Measurements from ENCODE around the gene GRIK4.

GRIK4 gene

DNA sequence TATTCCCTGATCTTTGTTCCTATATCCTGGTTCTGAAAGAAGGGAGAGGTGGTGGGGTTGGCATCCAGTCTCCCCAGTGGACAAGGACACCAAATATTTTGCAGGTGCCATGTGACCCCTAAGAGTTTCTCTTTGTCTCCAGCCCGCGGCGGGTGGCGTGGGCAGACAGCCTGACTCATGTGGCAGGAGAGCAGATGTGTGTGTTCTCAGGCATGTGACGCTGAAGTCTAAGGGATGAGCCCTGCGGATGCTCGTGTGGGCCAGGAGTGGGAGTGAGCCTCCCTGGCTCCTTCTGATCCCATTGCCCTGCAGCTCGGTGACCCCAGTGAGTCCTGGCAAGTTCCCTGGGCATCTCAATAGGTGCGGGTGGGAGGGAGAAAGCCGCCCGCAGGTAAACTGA, 417.5 kb downstream of the GRIK4 start:
- no peak for DNase-seq

GRCh38 chr11:120929664-120930154, 418.2 kb downstream of the GRIK4 start:
- peak; percentile 72 for DNase-seq

GRCh38 chr11:120931057-120931779, 419.7 kb downstream of the GRIK4 start:
- DNase-seq, result no peak

DNA sequence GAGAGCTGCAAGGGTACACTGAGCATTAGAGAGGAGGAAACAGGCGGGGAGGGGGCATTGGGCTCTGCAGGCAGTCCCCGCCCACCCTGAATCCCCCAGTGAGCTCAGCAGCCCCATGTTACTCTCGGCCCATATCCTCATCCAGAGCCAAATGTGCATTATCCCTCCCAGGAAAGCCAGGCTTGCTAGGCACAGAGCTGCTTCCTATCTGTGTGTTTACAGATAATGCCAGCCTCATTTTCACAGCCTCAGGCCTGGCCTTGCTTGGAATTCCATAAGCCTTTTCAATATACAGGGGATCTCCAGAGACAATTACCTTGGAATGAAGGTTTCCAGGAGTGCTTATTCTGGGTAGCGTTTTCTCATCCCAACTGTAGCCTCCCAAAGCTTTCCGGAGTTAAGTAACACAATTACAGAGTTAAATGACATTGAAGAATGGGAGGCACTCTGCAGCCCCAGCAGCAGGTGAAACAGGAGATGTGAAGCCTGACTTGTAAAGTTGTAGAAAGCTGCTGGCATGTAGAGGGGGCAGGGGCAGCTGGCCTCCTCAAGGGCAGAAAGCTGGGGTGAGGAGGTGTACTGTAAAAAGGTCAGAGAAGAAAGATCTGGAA, 420.9 kb downstream of the GRIK4 start:
- DNase-seq, result no peak

- DNase-seq, result no peak
Measured at GRCh38 chr11:120936356-120936755, 424.8 kb downstream of the GRIK4 start.

GRCh38 chr11:120937501-120937900, 426.0 kb downstream of the GRIK4 start:
- no peak for DNase-seq

GRCh38 chr11:120938260-120938659, 426.7 kb downstream of the GRIK4 start:
- DNase-seq, result no peak

DNA sequence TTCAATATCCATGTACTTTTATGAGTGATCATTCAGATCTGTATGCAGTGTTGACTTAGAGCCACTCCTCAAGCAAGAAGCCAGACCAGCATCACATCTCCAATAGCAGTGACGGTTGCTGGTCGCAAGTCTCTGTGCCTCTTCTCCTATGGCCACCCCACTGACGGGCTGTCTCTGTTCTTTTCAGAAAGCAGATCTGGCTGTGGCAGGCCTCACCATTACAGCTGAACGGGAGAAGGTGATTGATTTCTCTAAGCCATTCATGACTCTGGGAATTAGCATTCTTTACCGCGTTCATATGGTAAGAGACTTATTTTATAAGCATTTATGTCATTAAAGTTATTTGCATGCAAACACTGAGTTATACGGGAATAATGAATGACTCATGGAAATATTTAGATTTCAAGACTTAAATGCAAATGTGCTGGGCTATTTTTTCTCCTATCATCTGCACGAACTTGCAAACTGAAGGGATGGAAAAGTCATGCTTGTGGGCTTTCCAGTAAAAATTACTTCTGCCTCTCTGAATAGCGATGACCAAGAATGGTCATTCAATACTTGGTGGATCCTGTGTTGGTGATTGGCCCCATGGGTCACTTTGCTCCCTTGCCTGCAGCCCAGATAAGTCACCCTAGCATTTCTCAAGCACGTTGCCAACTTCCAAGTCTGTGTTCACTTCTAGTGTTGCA, 428.8 kb downstream of the GRIK4 start:
- no peak for DNase-seq

GRCh38 chr11:120941000-120941399, 429.5 kb downstream of the GRIK4 start:
- no peak for DNase-seq

GRCh38 chr11:120942701-120943100, 431.2 kb downstream of the GRIK4 start:
- DNase-seq, result no peak

GRCh38 chr11:120945042-120945441, 433.5 kb downstream of the GRIK4 start:
- DNase-seq, result no peak

- DNase-seq, result no peak
Measured at GRCh38 chr11:120950880-120951279, 439.3 kb downstream of the GRIK4 start.

GRCh38 chr11:120952461-120953434, 441.2 kb downstream of the GRIK4 start:
- DNase-seq, result peak; percentile 82

DNA sequence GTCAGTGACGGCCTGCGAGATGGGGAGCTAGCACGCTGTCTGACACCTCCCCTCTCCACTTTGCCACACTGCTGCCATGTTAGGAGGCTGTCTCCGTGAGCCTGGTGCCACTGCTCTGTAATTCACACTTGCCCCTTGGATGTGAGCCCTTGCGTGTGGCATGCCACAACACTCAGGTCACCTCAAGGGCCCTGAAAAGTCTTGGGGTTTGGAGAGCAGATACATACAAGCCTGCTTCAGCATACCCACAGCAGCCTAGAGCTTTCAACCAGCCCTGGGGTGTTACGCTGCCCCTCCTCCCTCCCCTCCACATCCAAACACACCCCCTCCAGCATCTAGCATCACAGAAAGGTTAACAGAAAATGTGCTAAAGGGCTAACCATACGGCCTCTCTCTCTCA, 442.8 kb downstream of the GRIK4 start:
- DNase-seq, result no peak

DNA sequence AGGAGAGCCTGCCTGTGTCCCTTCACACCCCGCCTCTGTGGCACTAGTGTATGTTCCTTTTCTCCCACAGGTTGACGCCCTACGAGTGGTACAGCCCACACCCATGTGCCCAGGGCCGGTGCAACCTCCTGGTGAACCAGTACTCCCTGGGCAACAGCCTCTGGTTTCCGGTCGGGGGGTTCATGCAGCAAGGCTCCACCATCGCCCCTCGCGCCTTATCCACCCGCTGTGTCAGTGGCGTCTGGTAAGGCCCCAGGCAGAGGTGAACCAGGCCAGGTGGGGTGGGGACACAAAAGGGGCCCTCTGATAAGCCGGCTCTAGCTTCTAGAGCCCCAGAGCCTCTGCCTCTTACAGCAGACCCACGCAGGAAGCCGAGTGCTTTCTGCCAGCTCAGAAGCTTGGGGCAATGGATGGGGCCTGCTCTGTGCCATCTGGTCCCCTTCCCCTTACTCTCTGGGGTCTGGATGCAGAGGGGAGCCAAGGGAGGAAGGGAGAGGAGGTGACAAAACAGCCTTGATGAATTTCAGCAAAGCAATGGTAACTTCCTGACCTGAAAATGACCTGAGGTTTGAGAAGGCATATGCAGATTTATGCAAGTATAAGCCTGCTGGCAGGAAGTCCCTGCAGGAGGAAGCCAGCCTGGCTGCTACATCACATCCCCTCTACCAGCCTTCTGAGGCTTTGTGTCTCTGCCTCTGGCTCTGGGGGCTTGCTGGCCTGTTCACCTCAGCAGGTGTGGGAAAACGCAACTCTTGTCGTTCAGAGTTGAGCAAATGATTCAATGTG, 445.4 kb downstream of the GRIK4 start:
- no peak for DNase-seq

DNA sequence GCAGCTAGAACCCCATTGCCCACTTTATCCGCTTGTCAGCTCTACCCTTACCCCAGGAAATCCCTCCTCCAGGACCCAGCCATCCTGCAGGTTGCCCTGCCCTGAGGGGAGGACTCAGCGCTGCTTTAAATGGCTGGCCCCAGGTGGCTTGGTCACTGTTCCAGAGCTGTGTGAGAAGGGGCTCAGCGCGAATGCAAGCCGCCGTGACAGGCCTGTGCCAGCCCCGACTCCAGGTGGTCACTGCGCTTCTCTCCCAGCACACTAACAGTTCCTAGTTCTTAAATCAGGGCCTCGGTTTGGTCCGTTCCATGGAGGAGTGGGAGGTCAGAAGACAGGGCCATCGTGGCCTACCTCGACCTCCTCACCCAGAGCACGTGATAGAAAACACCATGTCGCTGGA, 446.6 kb downstream of the GRIK4 start:
- no peak for DNase-seq

GRCh38 chr11:120959189-120959588, 447.6 kb downstream of the GRIK4 start:
- no peak for DNase-seq

DNA sequence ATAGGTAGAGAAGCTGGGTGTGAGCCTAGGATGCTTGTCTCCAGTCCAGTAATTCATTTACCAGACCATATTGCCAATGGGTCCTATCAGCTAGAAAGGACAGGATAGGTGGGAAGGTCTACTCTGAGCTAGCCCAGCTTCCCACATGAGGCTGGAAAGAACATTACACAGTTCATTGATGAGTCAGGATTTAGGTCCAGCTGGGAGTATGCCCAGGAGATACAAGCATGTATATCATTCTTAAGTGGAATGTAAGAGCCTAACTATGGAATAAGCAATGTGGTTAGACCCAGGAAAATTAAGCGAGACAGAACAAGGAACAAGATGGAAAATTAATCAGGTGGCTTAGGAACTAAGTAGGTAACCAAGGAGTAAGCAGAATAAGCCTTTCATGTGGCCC, 453.3 kb downstream of the GRIK4 start:
- DNase-seq, result no peak

DNA sequence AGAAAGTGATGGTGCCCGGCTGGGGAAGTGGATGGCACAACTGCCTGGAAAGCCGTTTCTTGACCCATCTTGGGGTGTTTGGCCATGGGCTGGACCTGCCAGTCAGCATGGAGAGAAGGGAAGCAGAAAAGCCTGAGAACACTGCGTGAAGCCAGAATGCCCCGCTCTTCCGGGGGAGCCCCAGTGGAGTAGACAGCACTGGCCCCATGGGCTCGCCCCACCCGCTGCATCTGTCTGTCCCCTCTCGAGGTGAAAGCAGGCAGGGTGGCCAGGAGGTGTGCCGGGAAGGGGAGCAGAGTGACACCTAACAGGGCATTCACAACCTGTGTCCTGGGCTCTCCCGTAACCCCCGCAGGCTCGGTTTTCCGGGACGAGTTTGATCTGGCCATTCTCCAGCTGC, 455.3 kb downstream of the GRIK4 start:
- DNase-seq, result no peak

- no peak for DNase-seq
Measured at GRCh38 chr11:120969993-120970392, 458.4 kb downstream of the GRIK4 start.

DNA sequence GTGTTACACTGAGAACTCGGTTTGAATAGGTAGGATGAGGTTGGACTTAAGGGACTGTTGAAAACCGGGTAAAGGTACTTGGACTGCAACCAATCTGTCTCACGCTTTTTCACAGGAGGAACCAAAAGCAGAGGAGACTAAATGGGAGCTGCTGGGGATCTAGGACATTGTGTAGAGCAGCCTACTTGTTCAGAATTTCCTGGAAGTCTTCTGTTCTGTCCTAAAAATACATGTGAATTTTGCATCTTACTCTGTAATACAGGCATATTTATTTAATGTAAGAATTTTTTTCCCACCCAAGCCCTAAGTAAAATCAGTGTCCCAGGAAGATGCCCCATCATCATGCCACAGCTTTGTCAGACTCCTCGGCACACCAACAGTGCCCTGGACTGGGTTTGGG, 460.3 kb downstream of the GRIK4 start:
- DNase-seq, result no peak

DNA sequence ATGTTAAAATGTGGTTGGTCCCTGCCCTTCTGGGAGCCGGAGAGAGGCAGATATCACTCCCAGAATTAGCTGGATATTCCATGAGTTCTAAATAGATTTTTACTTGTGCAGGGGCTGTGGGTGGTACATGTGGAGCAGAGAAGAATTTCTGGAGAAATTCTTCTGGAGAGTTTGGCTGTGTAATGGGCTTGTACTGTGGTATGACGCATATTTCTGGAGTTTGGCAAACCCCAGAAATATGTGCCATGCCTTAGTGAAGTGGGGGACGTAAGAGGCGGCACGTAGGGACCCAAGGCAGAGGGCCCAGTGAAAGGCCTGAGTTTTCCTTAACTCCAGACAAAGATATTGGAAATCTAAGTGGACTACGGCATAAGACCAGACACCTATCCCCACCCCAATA, 461.1 kb downstream of the GRIK4 start:
- no peak for DNase-seq

All from activated effector memory CD4-positive, alpha-beta T cell treated with anti-CD3 and anti-CD28 coated beads, Interleukin-2, amount 50 U/mL, for 16 hours (primary cell).